Measurements from ENCODE around the gene IL5.

IL5 gene

DNA sequence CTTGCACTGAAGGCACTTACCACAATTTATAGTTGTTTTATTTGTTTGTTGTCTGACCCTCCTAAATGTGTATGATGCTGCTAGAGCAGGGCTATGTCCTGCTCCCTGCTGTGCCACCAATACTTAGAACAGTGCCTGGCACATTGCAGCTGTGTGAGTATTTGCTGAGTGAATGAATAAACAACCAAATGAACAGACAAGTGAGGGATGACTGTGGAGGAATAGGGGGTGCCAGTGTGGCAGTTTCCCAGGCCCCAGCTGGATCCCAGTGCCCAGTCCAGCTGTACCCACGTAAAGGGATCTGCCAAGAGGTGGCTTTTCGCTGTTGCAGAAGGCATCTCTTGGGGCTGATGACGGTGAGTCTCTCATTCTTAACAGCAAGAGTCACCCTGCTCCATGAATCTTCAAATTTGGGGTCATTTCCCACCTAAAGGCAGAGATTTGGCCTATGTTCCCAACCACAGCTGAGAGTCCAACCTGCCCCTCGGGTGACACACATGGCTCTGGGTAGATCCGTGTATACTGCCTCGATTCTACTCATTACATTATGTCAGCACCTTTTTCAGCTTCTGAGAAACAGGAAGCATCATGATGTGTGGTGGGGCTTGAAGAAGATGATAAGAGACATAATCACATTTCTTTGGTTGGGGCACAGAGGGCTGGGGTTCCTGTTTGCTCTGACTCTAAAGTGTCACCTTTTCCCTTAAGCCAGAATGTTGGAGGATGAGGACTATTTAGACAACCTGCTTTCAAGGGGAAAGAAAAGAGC is 14.3 kb downstream of the IL5 start:
- Histone ChIP-seq H4K20me1 (ENCODE audit: insufficient read depth) (no peaks in the 10 kb centered on the region), H3K4me2 (no peak overlapping the region; the same call in 1 of the 2 replicates), H3K79me2 (ENCODE audit: insufficient read depth, low read depth) (no peaks in the 10 kb centered on the region), H3K27ac (no peak overlapping the region), H3K9ac (no peak overlapping the region), H2AFZ (ENCODE audit: low read depth) (no peak overlapping the region), H3K36me3 (ENCODE audit: insufficient read depth) (no peaks in the 10 kb centered on the region), H3K27me3 (ENCODE audit: insufficient read depth, low read depth) (no peaks in the 10 kb centered on the region), H3K4me3 (IDR thresholded peaks at IDR 0.05; ENCODE audit: insufficient read depth, low read depth, low read length) (no peak overlapping the region), H3K4me1 (ENCODE audit: low read depth, poor library complexity, severe bottlenecking) (peaks cover 52% of the 10 kb centered on the region)
- TF ChIP-seq, protein P1, sequence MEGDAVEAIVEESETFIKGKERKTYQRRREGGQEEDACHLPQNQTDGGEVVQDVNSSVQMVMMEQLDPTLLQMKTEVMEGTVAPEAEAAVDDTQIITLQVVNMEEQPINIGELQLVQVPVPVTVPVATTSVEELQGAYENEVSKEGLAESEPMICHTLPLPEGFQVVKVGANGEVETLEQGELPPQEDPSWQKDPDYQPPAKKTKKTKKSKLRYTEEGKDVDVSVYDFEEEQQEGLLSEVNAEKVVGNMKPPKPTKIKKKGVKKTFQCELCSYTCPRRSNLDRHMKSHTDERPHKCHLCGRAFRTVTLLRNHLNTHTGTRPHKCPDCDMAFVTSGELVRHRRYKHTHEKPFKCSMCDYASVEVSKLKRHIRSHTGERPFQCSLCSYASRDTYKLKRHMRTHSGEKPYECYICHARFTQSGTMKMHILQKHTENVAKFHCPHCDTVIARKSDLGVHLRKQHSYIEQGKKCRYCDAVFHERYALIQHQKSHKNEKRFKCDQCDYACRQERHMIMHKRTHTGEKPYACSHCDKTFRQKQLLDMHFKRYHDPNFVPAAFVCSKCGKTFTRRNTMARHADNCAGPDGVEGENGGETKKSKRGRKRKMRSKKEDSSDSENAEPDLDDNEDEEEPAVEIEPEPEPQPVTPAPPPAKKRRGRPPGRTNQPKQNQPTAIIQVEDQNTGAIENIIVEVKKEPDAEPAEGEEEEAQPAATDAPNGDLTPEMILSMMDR (conservative IDR thresholded peaks at IDR 0.05; ENCODE audit: low read depth, low read length) = no peak

DNA sequence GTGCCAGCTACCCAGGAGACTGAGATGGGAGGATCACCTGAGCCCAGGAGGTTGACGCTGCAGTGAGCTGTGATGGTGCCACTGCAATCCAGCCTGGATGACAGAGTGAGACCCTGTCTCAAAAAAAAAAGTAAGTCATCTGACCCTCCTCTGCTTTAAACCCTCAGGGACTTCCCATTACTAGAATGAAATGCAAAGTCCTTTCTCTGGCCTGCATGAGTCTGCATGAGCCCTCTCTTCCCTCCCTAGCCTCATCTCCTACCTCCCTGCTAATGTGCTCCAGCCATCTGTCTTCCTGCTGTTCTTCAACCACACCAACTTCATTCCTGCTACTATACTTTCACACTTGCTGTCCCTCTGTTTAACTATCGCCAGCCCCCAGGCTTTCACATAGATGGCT is 15.3 kb downstream of the IL5 start:
- H3K4me2 ChIP-seq = no peak overlapping the region
- no peak overlapping the region for H3K4me3 ChIP-seq (IDR thresholded peaks at IDR 0.05; ENCODE audit: insufficient read depth, low read depth, low read length)
- TF ChIP-seq, protein P1 (conservative IDR thresholded peaks at IDR 0.05; ENCODE audit: low read depth, low read length) = no peak
- no peak overlapping the region for H2AFZ ChIP-seq (ENCODE audit: low read depth)
- H3K27ac ChIP-seq = no peak overlapping the region
- H3K36me3 ChIP-seq (ENCODE audit: insufficient read depth) = no peaks in the 10 kb centered on the region
- peaks cover 62% of the 10 kb centered on the region for H3K4me1 ChIP-seq (ENCODE audit: low read depth, poor library complexity, severe bottlenecking)
- H3K79me2 ChIP-seq (ENCODE audit: insufficient read depth, low read depth) = no peaks in the 10 kb centered on the region
- no peaks in the 10 kb centered on the region for H3K27me3 ChIP-seq (ENCODE audit: insufficient read depth, low read depth)
- no peak overlapping the region for H3K9ac ChIP-seq
- no peaks in the 10 kb centered on the region for H4K20me1 ChIP-seq (ENCODE audit: insufficient read depth)

DNA sequence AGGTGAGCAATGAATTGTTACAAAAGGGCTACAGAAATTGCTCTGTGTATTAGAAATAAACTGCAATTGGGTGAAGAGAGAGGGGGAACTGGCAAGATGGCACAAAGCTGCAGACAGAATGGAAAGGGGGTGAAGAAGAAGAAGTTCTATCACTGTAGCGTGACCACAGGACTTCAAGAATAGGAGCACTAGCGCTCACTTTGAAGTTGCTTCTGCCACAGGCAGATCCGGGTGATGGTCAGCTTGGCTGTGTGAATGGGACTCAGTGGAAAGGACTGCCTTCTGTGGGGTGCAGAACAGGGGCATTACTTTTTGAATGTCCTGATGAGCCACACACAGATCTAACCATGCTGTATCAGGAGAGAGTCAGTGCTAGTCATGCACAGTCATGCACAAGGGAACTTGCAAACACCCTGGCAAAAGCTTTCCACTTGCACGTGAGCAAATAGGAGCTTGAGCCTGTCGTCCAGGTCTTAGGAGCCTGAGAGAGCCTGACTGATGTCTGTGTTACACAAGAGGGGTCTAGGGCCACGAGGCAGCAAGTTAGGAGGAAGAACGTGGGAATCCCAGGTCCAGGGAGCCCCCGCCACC is 16.3 kb downstream of the IL5 start:
- Histone ChIP-seq H4K20me1 (ENCODE audit: insufficient read depth) (no peaks in the 10 kb centered on the region), H3K4me1 (ENCODE audit: low read depth, poor library complexity, severe bottlenecking) (peaks cover 69% of the 10 kb centered on the region), H3K27me3 (ENCODE audit: insufficient read depth, low read depth) (no peaks in the 10 kb centered on the region), H2AFZ (ENCODE audit: low read depth) (0 out of 2 replicates have a peak overlapping the region, but pooled peaks have one; percentile 35), H3K9ac (no peak overlapping the region), H3K27ac (no peak overlapping the region), H3K4me2 (peak overlapping the region; percentile 50), H3K79me2 (ENCODE audit: insufficient read depth, low read depth) (no peaks in the 10 kb centered on the region), H3K4me3 (IDR thresholded peaks at IDR 0.05; ENCODE audit: insufficient read depth, low read depth, low read length) (no peak overlapping the region), H3K36me3 (ENCODE audit: insufficient read depth) (no peaks in the 10 kb centered on the region)
- TF ChIP-seq, protein P1 (conservative IDR thresholded peaks at IDR 0.05; ENCODE audit: low read depth, low read length) = peak; percentile 30

DNA sequence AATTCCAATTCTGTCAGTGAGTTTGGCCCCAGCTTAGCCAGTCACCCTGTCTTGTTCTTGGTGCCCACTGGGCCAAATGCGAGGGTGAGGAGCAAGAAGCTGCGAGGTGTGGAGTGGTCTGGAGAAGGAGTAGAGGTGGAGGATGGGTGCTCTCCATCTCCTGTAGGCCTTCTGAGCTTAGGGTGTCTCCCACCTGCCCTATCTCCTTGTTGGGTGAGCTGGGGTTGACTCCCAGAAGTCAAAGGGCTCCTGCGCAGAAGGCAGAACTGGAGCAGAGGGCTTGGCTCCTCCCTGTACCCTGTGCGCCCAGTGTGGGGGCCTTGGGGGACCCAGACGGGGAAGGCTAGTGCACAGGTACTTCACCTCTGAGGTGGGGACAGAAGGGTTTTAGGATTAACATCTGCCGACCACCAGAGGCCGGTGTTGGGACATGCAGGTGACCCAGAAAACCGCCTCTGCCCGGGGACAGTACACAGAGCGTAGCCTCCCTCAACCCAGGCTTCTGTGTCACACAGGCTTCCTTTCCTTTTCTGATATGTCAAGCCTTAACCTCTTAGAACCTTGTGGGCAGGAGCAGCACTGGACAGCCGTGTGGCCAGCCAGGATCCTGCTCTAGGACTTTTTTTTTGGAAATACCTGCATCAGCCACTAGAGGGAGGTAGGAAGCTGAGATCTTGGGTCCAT is 16.9 kb downstream of the IL5 start:
- peaks cover 73% of the 10 kb centered on the region for H3K4me1 ChIP-seq (ENCODE audit: low read depth, poor library complexity, severe bottlenecking)
- peak overlapping the region; percentile 50 for H3K4me2 ChIP-seq
- H3K4me3 ChIP-seq (IDR thresholded peaks at IDR 0.05; ENCODE audit: insufficient read depth, low read depth, low read length) = no peak overlapping the region
- no peak overlapping the region for H3K27ac ChIP-seq
- H3K9ac ChIP-seq = no peak overlapping the region
- H3K27me3 ChIP-seq (ENCODE audit: insufficient read depth, low read depth) = no peaks in the 10 kb centered on the region
- H2AFZ ChIP-seq (ENCODE audit: low read depth) = peak overlapping the region; percentile 35; the same call in 1 of the 2 replicates
- no peaks in the 10 kb centered on the region for H4K20me1 ChIP-seq (ENCODE audit: insufficient read depth)
- TF ChIP-seq, protein P1 (conservative IDR thresholded peaks at IDR 0.05; ENCODE audit: low read depth, low read length) = peak; percentile 97
- H3K79me2 ChIP-seq (ENCODE audit: insufficient read depth, low read depth) = no peaks in the 10 kb centered on the region
- no peaks in the 10 kb centered on the region for H3K36me3 ChIP-seq (ENCODE audit: insufficient read depth)

Data from KMS-11 (cell line).